ENCODE data around the gene ZNF571.
A peak's percentile ranks its signal among the peaks of the same experiment; 100 is the strongest.

ZNF571 gene

DNA sequence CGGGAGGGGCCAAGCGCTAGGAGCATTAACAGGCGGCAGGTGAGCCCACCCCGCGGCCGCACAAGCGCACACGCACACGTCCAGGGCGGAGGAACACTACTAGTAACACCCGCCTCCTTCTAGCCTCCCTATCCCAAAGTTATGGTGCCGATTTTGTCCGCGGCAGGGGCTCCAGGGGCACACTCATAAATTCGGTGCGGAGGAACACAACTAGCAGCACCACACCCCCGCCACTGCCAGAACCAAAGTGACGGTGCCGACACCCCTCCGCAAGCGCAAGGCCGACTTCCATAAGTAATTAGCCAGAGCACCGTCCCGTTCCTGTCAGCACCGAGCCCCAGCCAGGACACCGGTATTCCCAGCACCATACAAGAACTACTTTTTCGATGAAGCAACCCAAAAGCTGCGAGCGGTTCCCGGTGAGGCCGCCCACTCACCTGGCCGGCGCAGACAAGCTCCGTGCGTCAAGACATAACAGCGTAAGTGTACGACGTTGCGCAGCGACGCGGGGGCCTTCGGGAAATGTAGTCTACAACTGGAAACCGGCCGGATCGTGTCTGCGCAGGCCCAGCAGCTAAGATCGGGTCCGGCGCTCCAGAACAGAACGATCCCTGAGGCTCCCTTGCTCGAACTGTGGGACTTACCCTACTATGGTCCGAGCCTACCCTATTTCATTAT lies at the start of gene ZNF571, which contains the start of gene ZNF540:
Gene ZNF571, minus strand, starts transcription at position 489 of the 678 bp plus-strand sequence. CDS start 8,116 bp downstream, outside the sequence.
Gene ZNF540, plus strand, starts transcription at position 573 of the 678 bp plus-strand sequence. CDS start 3,572 bp downstream, outside the sequence.
- peak; percentile 89 for DNase-seq

DNA sequence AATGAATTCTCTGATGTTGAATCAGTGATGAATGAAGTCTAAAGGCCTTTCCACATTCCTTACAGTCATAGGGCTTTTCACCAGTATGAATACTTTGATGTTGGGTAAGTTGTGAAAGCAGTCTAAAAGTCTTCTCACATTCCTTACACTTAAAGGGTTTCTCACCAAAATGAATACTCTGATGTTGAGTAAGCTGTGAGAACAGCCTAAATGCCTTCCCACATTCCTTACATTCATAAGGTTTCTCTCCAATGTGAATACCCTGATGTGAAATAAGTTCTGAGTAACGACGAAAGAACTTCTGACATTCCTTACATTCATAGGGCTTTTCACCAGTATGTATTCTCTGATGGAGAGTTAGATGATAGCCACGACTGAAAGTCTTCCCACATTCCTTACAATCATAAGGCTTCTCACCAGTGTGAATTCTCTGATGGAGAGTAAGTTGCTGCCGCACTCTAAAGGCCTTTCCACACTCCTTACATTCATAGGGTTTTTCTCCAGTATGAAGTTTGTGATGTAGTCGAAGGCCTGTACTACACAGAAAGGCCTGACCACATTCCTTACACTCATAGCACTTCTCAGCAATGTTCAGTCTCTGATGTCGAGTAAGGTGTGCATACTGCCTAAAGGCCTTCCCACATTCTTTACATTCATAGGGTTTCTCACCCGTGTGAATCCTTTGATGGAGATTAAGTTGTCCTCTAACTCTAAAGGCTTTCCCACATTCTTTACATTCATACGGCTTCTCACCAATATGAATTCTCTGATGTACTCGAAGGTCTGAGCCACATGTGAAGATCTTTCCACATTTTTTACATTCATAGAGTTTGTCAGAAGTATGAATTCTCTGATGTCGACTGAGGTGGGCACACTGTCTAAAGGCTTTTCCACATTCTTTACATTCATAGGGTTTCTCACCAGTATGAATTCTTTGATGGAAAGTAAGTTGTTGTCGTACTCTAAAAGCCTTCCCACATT lies 40.8 kb upstream of the ZNF571 start:
- no peak for DNase-seq

GRCh38 chr19:37594982-37595382 lies 390 bp upstream of the ZNF571 start:
- DNase-seq, result peak; percentile 53

GRCh38 chr19:37593996-37594303 lies 642 bp downstream of the ZNF571 start:
- DNase-seq, result no peak

DNA sequence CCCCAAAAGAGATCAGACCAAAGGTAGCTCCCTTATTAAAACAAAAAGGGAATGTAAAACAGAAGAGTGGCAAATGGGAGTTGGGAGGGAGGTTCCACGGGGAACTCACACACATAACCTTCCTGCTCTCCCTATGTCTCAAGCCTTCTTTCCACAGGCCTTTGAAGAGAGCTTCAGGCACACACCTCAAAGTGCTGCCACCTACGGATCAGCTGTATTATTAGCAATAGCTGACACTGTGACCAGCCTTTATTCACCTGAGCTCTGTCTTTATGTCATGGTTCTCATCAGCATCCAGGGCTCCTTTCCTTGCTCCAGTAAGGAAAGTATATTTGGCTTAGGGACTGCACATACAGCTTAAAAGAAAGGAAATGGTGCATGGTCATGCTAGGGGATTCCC lies 11.3 kb downstream of the ZNF571 start:
- DNase-seq, result no peak

GRCh38 chr19:37572203-37572602 lies 22.4 kb downstream of the ZNF571 start:
- no peak for DNase-seq

DNA sequence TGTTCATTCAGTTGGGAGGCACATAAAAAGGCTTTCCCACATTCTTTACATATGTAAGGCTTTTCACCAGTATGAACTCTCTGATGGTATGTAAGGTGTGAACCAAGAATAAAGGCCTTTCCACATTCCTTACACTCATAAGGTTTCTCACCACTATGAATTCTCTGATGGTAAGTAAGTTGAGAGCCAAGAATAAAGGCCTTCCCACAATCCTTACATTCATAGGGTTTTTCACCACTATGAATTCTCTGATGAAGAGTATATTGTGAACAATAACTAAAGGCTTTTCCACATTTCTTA lies 29.3 kb downstream of the ZNF571 start:
- no peak for DNase-seq

- no peak for DNase-seq
These were observed 29.8 kb downstream of the ZNF571 start for GRCh38 chr19:37564624-37565369.

- DNase-seq, result no peak
These were observed 31.1 kb downstream of the ZNF571 start for GRCh38 chr19:37563518-37563917.

DNA sequence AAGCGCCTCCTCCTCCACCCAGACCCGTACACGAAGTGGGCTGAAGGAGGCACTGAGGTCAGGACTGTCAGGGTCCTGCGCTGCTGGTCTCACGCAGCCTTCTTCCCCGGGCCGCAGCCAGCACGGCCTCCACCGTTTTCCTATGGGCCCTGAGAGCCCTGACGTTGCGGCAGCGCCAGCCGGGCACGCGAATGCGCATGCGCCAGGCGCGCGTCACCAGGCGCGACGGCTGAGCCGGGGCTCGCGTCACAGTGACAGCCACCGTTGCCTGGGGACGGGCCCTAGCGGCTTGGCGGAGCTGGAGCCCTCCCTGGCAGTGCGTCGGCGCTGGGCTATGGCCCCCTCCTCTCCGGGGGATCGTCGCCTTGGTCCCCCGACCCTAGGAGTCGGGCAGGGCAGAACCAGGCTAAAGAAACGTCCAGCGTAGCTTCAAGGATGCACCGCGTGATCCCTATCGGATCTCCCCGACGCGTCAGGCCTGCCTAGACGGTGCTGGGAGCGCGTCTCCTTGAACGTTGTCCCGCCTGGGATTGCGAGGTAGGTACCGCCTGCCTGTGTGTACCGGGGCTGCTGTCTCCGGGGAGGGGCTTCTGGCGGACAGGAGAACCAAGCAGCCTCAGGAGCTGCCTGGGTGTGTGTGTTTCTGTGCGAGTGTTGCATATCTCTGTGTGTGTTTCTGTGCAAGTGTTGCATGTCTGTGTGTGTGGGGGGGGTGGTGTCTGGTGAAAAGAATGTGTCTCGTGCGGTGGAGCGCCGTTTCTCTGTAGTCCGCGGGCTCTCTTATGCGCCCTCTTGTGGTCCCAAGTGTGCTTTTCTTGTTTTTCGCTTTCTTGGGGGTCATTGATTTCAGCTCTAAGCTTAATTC lies 43.2 kb downstream of the ZNF571 start:
- no peak for DNase-seq

DNA sequence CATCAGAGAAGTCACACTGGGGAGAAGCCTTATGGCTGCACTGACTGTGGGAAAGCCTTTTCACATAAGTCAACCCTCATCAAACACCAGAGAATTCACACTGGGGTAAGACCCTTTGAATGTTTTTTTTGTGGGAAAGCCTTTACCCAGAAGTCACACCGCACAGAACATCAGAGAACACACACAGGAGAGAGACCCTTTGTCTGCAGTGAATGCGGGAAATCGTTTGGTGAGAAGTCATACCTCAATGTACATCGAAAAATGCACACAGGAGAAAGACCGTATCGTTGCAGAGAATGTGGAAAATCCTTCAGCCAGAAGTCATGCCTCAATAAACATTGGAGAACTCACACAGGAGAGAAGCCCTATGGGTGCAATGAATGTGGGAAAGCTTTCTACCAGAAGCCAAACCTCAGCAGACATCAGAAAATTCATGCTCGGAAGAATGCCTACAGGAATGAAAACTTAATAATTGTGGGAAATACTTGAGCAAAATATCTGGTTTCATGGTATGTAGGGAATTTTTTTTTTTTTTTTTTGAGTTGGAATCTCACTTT lies 57.1 kb downstream of the ZNF571 start:
- DNase-seq, result no peak

DNA sequence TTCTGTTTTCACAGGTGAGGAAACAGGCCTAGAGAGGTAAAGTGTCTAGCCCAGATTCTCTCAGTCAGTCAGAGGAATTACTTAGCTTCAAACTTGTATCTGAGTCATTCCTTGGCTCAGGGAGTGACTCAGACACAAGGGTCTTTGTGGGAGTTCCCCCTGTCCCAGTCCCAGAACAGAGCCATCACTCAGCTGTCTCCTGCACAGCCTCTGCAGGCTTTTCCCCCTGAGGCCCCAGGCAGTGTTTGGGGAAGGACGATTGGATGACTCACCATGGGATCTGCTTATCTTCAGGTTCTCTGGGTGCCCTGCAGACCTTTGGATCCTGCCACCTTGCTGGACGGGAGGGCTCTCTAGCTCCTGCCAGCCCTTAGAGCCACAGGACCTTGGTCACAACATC lies 74.7 kb downstream of the ZNF571 start:
- DNase-seq, result no peak
